Measurements from ENCODE around the gene DDC. TPM values are rescaled to one million over a fixed set of nuclear protein-coding genes. Genes with fewer than 3 reads are reported as not detected.
"Not testable (repeated sequence)": the region's sequence is repeated elsewhere in the genome, so short reads cannot be mapped to it uniquely, and the experiment has no call there.

Gene DDC
- total RNA-seq, 1 donor from 2014 or later = 1.4 TPM

GRCh38 chr7:50554431-50555322 is 10.5 kb downstream of the DDC start:
- H3K4me3 ChIP-seq (ENCODE audit: low read depth, low read length) = no peak overlapping the region
- TF ChIP-seq CTCF (conservative IDR thresholded peaks at IDR 0.05; ENCODE audit: low read depth, low read length) = no peak
- no peak for DNase-seq (ENCODE audit: low read depth)

- H3K4me3 ChIP-seq (ENCODE audit: low read depth, low read length) = no peak overlapping the region
- TF ChIP-seq CTCF (conservative IDR thresholded peaks at IDR 0.05; ENCODE audit: low read depth, low read length) = no peak
- no peak for DNase-seq (ENCODE audit: low read depth)
Measured at GRCh38 chr7:50553973-50554372, 11.2 kb downstream of the DDC start.

- no peak for DNase-seq (ENCODE audit: low read depth)
- no peak overlapping the region for H3K4me3 ChIP-seq (ENCODE audit: low read depth, low read length)
- TF ChIP-seq CTCF (conservative IDR thresholded peaks at IDR 0.05; ENCODE audit: low read depth, low read length) = no peak
Measured at GRCh38 chr7:50552921-50553320, 12.3 kb downstream of the DDC start.

- no peak for DNase-seq (ENCODE audit: low read depth)
- H3K4me3 ChIP-seq (ENCODE audit: low read depth, low read length) = no peak overlapping the region
- TF ChIP-seq CTCF (conservative IDR thresholded peaks at IDR 0.05; ENCODE audit: low read depth, low read length) = no peak
Measured at GRCh38 chr7:50552139-50552538, 13.1 kb downstream of the DDC start.

- not testable (repeated sequence) for DNase-seq (ENCODE audit: low read depth); H3K4me3 ChIP-seq (ENCODE audit: low read depth, low read length)
Measured at GRCh38 chr7:50545613-50546012, 19.6 kb downstream of the DDC start.

- no peak overlapping the region for H3K4me3 ChIP-seq (ENCODE audit: low read depth, low read length)
- no peak for TF ChIP-seq CTCF (conservative IDR thresholded peaks at IDR 0.05; ENCODE audit: low read depth, low read length)
- no peak for DNase-seq (ENCODE audit: low read depth)
Measured at GRCh38 chr7:50544992-50545391, 20.2 kb downstream of the DDC start.

GRCh38 chr7:50543776-50544442 is 21.3 kb downstream of the DDC start:
- TF ChIP-seq CTCF (conservative IDR thresholded peaks at IDR 0.05; ENCODE audit: low read depth, low read length) = no peak
- no peak for DNase-seq (ENCODE audit: low read depth)
- no peak overlapping the region for H3K4me3 ChIP-seq (ENCODE audit: low read depth, low read length)

Measured in epithelial cell of proximal tubule (primary cell).